ENCODE data around the gene NLRP1. TPM values are rescaled to one million over a fixed set of nuclear protein-coding genes. Genes with fewer than 3 reads are reported as not detected.
A peak's percentile ranks its signal among the peaks of the same experiment; 100 is the strongest.

Gene NLRP1
- total and polyA plus RNA-seq, 2 of the 13 experiments (the other 11 are each of a cell fraction or from before 2014, with no cell fraction given) = 3.4 to 3.7 TPM

GRCh38 chr17:5516060-5516792, 68.1 kb downstream of the NLRP1 start (continued):
- no peak for TF ChIP-seq ZKSCAN8 (CRISPR knock-in tag; IDR thresholded peaks at IDR 0.05; ENCODE audit: borderline replicate concordance)
- peak; percentile 48; the same call in 1 of the 2 replicates for TF ChIP-seq CREM (IDR thresholded peaks at IDR 0.05)
- no peak for TF ChIP-seq CREM (CRISPR knock-in tag; IDR thresholded peaks at IDR 0.05)
- TF ChIP-seq ZNF260 (CRISPR knock-in tag; IDR thresholded peaks at IDR 0.05; ENCODE audit: borderline replicate concordance, low read depth) = no peak
- TF ChIP-seq ZNF546 (CRISPR knock-in tag; conservative IDR thresholded peaks at IDR 0.05) = no peak
- no peak for TF ChIP-seq ZFYVE20 (CRISPR knock-in tag; IDR thresholded peaks at IDR 0.05; ENCODE audit: borderline replicate concordance, low read depth)
- TF ChIP-seq ATM (IDR thresholded peaks at IDR 0.05; ENCODE audit: borderline replicate concordance) = no peak
- TF ChIP-seq KDM5B (CRISPR knock-in tag; IDR thresholded peaks at IDR 0.05; ENCODE audit: borderline replicate concordance) = no peak
- no peak for TF ChIP-seq ZSCAN12 (CRISPR knock-in tag; IDR thresholded peaks at IDR 0.05)
- no peak for TF ChIP-seq ZNF703 (CRISPR knock-in tag; IDR thresholded peaks at IDR 0.05; ENCODE audit: borderline replicate concordance)
- no peak for TF ChIP-seq ARNT2 (CRISPR knock-in tag; IDR thresholded peaks at IDR 0.05; ENCODE audit: low read depth)
- TF ChIP-seq ZNF501 (CRISPR knock-in tag; IDR thresholded peaks at IDR 0.05) = no peak
- TF ChIP-seq, protein P1, sequence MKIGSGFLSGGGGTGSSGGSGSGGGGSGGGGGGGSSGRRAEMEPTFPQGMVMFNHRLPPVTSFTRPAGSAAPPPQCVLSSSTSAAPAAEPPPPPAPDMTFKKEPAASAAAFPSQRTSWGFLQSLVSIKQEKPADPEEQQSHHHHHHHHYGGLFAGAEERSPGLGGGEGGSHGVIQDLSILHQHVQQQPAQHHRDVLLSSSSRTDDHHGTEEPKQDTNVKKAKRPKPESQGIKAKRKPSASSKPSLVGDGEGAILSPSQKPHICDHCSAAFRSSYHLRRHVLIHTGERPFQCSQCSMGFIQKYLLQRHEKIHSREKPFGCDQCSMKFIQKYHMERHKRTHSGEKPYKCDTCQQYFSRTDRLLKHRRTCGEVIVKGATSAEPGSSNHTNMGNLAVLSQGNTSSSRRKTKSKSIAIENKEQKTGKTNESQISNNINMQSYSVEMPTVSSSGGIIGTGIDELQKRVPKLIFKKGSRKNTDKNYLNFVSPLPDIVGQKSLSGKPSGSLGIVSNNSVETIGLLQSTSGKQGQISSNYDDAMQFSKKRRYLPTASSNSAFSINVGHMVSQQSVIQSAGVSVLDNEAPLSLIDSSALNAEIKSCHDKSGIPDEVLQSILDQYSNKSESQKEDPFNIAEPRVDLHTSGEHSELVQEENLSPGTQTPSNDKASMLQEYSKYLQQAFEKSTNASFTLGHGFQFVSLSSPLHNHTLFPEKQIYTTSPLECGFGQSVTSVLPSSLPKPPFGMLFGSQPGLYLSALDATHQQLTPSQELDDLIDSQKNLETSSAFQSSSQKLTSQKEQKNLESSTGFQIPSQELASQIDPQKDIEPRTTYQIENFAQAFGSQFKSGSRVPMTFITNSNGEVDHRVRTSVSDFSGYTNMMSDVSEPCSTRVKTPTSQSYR (CRISPR knock-in tag; IDR thresholded peaks at IDR 0.05; ENCODE audit: borderline replicate concordance) = no peak
- no peak for TF ChIP-seq CERS6 (CRISPR knock-in tag; IDR thresholded peaks at IDR 0.05)
- TF ChIP-seq ZNF354B (CRISPR knock-in tag; IDR thresholded peaks at IDR 0.05) = no peak
- no peak for TF ChIP-seq TGIF2 (CRISPR knock-in tag; IDR thresholded peaks at IDR 0.05)
- no peak for TF ChIP-seq PRDM10 (CRISPR knock-in tag; IDR thresholded peaks at IDR 0.05; ENCODE audit: low read depth)
- TF ChIP-seq RARG (CRISPR knock-in tag; IDR thresholded peaks at IDR 0.05; ENCODE audit: low read depth) = no peak
- TF ChIP-seq ZNF124 (CRISPR knock-in tag; IDR thresholded peaks at IDR 0.05) = no peak
- TF ChIP-seq, protein P2, sequence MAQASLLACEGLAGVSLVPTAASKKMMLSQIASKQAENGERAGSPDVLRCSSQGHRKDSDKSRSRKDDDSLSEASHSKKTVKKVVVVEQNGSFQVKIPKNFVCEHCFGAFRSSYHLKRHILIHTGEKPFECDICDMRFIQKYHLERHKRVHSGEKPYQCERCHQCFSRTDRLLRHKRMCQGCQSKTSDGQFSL (CRISPR knock-in tag; IDR thresholded peaks at IDR 0.05) = no peak
- TF ChIP-seq, protein P3, sequence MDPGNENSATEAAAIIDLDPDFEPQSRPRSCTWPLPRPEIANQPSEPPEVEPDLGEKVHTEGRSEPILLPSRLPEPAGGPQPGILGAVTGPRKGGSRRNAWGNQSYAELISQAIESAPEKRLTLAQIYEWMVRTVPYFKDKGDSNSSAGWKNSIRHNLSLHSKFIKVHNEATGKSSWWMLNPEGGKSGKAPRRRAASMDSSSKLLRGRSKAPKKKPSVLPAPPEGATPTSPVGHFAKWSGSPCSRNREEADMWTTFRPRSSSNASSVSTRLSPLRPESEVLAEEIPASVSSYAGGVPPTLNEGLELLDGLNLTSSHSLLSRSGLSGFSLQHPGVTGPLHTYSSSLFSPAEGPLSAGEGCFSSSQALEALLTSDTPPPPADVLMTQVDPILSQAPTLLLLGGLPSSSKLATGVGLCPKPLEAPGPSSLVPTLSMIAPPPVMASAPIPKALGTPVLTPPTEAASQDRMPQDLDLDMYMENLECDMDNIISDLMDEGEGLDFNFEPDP (CRISPR knock-in tag; conservative IDR thresholded peaks at IDR 0.05) = no peak

Data from HepG2 (cell line).